ENCODE data around the gene LPP. TPM values are rescaled to one million over a fixed set of nuclear protein-coding genes. Genes with fewer than 3 reads are reported as not detected.

Gene LPP
- total and polyA plus RNA-seq, 8 donors, result 4.9 to 84.4 (median 45.9) TPM

DNA sequence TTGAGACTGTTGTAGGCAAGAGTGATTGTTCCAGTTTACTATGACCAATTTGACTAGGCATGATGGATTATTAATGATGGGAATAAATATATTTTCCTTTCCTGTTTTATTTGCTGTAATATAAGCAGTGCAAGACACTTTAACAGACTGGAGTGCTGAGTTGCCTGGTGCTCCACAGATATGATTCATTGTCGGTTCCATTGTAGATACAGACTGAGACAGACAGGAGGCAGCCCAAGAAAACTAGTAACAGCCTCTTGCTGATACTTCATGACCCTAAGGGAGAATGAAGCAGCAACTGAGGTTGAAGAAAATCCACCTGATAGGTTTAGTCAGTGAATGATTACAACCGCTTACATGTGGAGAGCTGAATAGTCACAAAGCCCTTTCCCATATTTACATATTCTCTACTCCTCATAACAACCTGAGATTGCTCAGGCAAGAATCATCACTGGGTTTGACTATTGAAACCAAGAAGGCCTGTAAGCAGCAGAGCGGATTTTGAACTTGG lies 782.7 kb downstream of the LPP start:
- H3K27me3 ChIP-seq, result no peaks in the 10 kb centered on the region
- DNase-seq, result no peak
- H3K9me3 ChIP-seq, result no peaks in the 10 kb centered on the region
- 88 to 93% methylated on average over 3 of the region's 3 CpGs for WGBS, 2 donors
- intact Hi-C loops (cut with DNase I), result no loop called here
- TF ChIP-seq, protein P1, sequence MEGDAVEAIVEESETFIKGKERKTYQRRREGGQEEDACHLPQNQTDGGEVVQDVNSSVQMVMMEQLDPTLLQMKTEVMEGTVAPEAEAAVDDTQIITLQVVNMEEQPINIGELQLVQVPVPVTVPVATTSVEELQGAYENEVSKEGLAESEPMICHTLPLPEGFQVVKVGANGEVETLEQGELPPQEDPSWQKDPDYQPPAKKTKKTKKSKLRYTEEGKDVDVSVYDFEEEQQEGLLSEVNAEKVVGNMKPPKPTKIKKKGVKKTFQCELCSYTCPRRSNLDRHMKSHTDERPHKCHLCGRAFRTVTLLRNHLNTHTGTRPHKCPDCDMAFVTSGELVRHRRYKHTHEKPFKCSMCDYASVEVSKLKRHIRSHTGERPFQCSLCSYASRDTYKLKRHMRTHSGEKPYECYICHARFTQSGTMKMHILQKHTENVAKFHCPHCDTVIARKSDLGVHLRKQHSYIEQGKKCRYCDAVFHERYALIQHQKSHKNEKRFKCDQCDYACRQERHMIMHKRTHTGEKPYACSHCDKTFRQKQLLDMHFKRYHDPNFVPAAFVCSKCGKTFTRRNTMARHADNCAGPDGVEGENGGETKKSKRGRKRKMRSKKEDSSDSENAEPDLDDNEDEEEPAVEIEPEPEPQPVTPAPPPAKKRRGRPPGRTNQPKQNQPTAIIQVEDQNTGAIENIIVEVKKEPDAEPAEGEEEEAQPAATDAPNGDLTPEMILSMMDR (IDR thresholded peaks at IDR 0.05), result no peak
- ATAC-seq, result no peak
- no peak overlapping the region for H3K27ac ChIP-seq
- H3K4me1 ChIP-seq, result no peaks in the 10 kb centered on the region
- FAIRE-seq, result no peak
- no peak overlapping the region for H3K4me3 ChIP-seq
- no peaks in the 10 kb centered on the region for H3K36me3 ChIP-seq

- Histone ChIP-seq H3K27ac (no peak overlapping the region), H3K4me3 (no peak overlapping the region), H3K9me3 (no peaks in the 10 kb centered on the region), H3K4me1 (no peaks in the 10 kb centered on the region), H3K27me3 (no peaks in the 10 kb centered on the region), H3K36me3 (no peaks in the 10 kb centered on the region)
- DNase-seq (no peak), ATAC-seq (no peak), FAIRE-seq (no peak)
- TF ChIP-seq, protein P1 (IDR thresholded peaks at IDR 0.05), result no peak
- intact Hi-C loops (cut with DNase I), result no loop called here
- WGBS, 2 donors, result 92% methylated on average over 7 of the region's 7 CpGs
Observed at GRCh38 chr3:188937389-188937788, 783.4 kb downstream of the LPP start.

DNA sequence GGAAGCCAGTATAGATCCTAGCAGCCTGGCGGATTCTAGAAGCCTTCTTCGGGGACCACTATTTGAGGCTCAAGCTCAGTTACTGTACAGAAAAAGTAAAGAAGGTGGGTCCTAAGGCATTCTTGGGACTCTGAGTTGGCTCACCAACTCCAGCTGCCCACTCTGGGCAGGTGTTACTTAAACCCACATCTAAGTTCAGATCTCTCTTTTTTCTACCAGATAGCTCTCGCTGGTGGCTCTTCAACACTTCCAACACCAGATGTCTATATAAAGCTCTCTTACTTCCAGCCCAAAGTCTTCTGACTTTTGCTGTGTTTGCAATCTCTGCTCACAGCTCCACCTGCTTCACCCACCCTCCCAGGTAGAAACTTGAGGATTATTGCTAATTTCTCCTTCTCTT lies 785.0 kb downstream of the LPP start:
- Histone ChIP-seq H3K27me3 (no peaks in the 10 kb centered on the region), H3K36me3 (no peaks in the 10 kb centered on the region), H3K9me3 (no peaks in the 10 kb centered on the region), H3K4me3 (no peak overlapping the region), H3K4me1 (no peaks in the 10 kb centered on the region), H3K27ac (no peak overlapping the region)
- TF ChIP-seq, protein P1 (IDR thresholded peaks at IDR 0.05), result no peak
- intact Hi-C loops (cut with DNase I), result no loop called here
- DNase-seq, result no peak
- WGBS, 2 donors, result 93% methylated on average over 3 of the region's 3 CpGs
- no peak for FAIRE-seq
- ATAC-seq, result no peak

DNA sequence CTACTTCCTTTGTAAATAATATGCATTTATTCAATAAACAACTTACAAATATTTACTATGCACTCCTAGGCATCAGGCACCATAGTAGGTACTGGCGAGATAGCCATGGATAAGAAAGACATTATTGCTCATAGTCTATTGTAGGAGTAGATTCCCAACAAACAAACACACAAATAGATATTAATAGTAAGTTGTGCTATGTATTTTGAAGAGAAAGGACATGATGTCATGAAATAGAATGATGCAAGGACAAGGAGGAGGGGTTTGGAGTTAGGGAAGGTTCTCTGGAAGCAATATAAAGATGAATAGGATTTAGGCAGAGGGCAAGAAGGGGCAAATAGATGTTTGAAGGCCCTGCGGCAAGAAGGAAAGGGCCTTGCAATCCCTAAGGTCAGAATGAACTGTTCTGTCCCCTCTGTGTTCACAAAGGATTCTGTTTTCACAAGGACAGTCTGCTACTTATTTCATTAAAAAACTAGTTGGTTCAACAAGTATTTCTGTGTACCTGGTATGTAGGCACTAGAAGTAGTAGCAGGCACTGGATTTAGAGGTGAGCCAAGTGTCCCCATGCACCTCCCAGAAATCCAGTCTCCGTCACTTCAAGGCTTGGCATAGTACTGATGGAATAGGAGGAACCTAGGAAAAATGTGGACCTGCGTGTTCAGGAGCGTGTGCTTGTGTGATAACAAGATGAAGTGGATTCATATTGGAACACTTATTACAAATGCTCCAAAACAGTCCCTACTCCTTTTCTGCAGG lies 786.0 kb downstream of the LPP start:
- ATAC-seq, result no peak
- H3K4me3 ChIP-seq, result no peak overlapping the region
- intact Hi-C loops (cut with DNase I), result loop anchor here in 1 of 3 donors (10.0 kb wide), 1 partner anchor 905 kb away; no protein-coding TSS in a partner anchor
- TF ChIP-seq, protein P1 (IDR thresholded peaks at IDR 0.05), result no peak
- no peak for DNase-seq
- no peaks in the 10 kb centered on the region for H3K27me3 ChIP-seq
- no peaks in the 10 kb centered on the region for H3K4me1 ChIP-seq
- FAIRE-seq, result no peak
- no peak overlapping the region for H3K27ac ChIP-seq
- H3K36me3 ChIP-seq, result no peaks in the 10 kb centered on the region
- no peaks in the 10 kb centered on the region for H3K9me3 ChIP-seq
- 93% methylated on average over 5 of the region's 5 CpGs for WGBS, 2 donors

Small RNA genes lying within 50 kb of the gene (microRNA-seq; reads per million reads assigned to microRNA genes)
- 3,497 to 8,607 reads per million in 2 donors for gene MIR28
